GM18519 (cell line): Measurements from ENCODE around the gene DDR1.
"Not testable (repeated sequence)": the region's sequence is repeated elsewhere in the genome, so short reads cannot be mapped to it uniquely, and the experiment has no call there.

Experiments used
- ATAC-seq: cut with Tn5 transposase; IDR thresholded peaks from one replicate; pipeline ENCODE4 v1.9.1; 2021; ENCODE audit warnings: mild to moderate bottlenecking, moderate library complexity; ENCODE audit not compliant: unreplicated experiment, low FRiP score

The DDR1 gene

GRCh38 chr6:30891816-30892538 lies 7.7 kb downstream of the DDR1 start:
- ATAC-seq: no peak

GRCh38 chr6:30893001-30893591 lies 8.8 kb downstream of the DDR1 start:
- ATAC-seq: no peak

GRCh38 chr6:30893666-30894065 lies 9.3 kb downstream of the DDR1 start:
- ATAC-seq: no peak

GRCh38 chr6:30894381-30894780 lies 10.1 kb downstream of the DDR1 start:
- no peak for ATAC-seq

- ATAC-seq: no peak
These were observed 10.6 kb downstream of the DDR1 start for GRCh38 chr6:30894935-30895334.

GRCh38 chr6:30895343-30895742 lies 11.0 kb downstream of the DDR1 start:
- no peak for ATAC-seq

GRCh38 chr6:30896541-30896940 lies 12.2 kb downstream of the DDR1 start:
- ATAC-seq: no peak

- ATAC-seq: no peak
These were observed 13.6 kb downstream of the DDR1 start for GRCh38 chr6:30897882-30898281.

- no peak for ATAC-seq
These were observed 14.5 kb downstream of the DDR1 start for GRCh38 chr6:30898750-30899360.

GRCh38 chr6:30900863-30901417 lies 16.6 kb downstream of the DDR1 start:
- no peak for ATAC-seq

GRCh38 chr6:30901436-30901835 lies 17.1 kb downstream of the DDR1 start:
- ATAC-seq: no peak

- ATAC-seq: not testable (repeated sequence)
These were observed 17.9 kb downstream of the DDR1 start for GRCh38 chr6:30902196-30902595.

GRCh38 chr6:30902709-30903108 lies 18.4 kb downstream of the DDR1 start:
- ATAC-seq: no peak

GRCh38 chr6:30903236-30903635 lies 18.9 kb downstream of the DDR1 start:
- no peak for ATAC-seq

GRCh38 chr6:30907290-30907757 lies 23.0 kb downstream of the DDR1 start:
- ATAC-seq: not testable (repeated sequence)

- ATAC-seq: peak; percentile 89
These were observed 23.7 kb downstream of the DDR1 start, which contains the start of gene GTF2H4 for GRCh38 chr6:30907758-30908591. GTF2H4 (plus strand) TSS chr6:30908207.

GRCh38 chr6:30908700-30909099 lies 24.4 kb downstream of the DDR1 start:
- no peak for ATAC-seq

- not testable (repeated sequence) for ATAC-seq
These were observed 26.2 kb downstream of the DDR1 start for GRCh38 chr6:30910473-30910872.

- ATAC-seq: no peak
These were observed 28.6 kb downstream of the DDR1 start for GRCh38 chr6:30912746-30913520.

GRCh38 chr6:30913721-30914075 lies 29.4 kb downstream of the DDR1 start:
- ATAC-seq: no peak
